HL-60 (cell line): ENCODE measurements around the gene TMEM9.

Experiments
- DNase-seq, 2 experiments: peaks; one replicate each; pipeline ENCODE4 v3.0.0-alpha.2; 2010 to 2020; ENCODE audit warnings: low read depth in 1 of 2, low spot score in 1 of 2
- H3K27ac ChIP-seq: fragments of 250-450 bp; sonication (Bioruptor Pico); replicated peaks from 2 replicates; pipeline ENCODE4 v1.5.1; 2020; ENCODE audit warnings: mild to moderate bottlenecking, moderate library complexity
- H3K27me3 ChIP-seq: fragments of 250-450 bp; sonication (Bioruptor Pico); 2 replicates; pipeline ENCODE4 v1.5.1; 2021; ENCODE audit warnings: mild to moderate bottlenecking, moderate library complexity; ENCODE audit not compliant: insufficient read depth, poor library complexity, severe bottlenecking
- H3K4me3 ChIP-seq: replicated peaks from 2 replicates; pipeline ENCODE4 v1.5.1; 2011; ENCODE audit warnings: mild to moderate bottlenecking, control low read depth, low read length; ENCODE audit not compliant: insufficient read depth
- GABPA ChIP-seq: IDR thresholded peaks from 2 replicates; pipeline ENCODE4 v1.6.1; 2012; ENCODE audit warnings: low read depth
- POLR2AphosphoS5 ChIP-seq: IDR thresholded peaks from 2 replicates; pipeline ENCODE4 v1.6.1; 2012; ENCODE audit warnings: low read depth
- SPI1 ChIP-seq: IDR thresholded peaks from 2 replicates; pipeline ENCODE4 v1.6.1; 2012; ENCODE audit warnings: low read depth, mild to moderate bottlenecking, borderline replicate concordance
- TF ChIP-seq, protein P1 (sequence below): IDR thresholded peaks from 2 replicates; pipeline ENCODE4 v1.6.1; 2012; ENCODE audit warnings: low read depth; ENCODE audit not compliant: insufficient replicate concordance
- TF ChIP-seq, protein P2 (sequence below): IDR thresholded peaks from one replicate; pipeline ENCODE4 v1.5.1; 2011; ENCODE audit warnings: low read length, control low read depth, inconsistent platforms; ENCODE audit not compliant: insufficient read depth

The TMEM9 gene

DNA sequence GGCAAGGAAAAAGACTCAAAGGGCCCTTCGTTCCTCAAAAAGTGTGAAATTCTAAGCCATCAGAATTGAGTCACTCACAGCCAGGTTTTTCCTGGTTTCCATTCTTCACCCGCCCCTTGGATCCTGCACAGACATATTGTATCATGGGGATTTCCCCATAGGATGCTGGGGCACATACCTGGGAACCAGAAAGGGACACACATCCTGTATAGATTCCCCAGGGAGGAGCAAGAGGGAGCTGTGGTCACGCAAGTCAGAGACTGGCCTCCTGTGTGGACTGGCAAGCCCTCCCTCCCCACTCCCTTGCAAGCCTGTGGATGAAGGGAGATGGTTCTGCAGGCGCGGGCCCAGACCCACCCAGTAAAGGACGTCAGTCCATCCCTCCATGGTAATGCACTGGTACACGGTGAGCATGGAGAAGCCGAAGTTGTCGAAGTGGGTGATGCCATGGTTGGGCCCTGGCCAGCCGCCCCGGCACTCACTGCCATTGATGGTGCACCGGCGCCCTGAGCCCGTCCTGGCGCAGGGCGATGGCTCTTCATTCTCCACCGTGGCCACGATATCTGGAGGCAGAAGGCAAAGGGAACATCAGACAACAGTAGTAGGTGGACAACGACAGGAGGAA is 65.3 kb downstream of the TMEM9 start:
- Histone ChIP-seq H3K27me3 (peaks cover 2% of the 10 kb centered on the region), H3K4me3 (no peak overlapping the region), H3K27ac (no peak overlapping the region)
- TF ChIP-seq SPI1 (no peak), POLR2AphosphoS5 (no peak), GABPA (no peak)
- TF ChIP-seq, protein P1, sequence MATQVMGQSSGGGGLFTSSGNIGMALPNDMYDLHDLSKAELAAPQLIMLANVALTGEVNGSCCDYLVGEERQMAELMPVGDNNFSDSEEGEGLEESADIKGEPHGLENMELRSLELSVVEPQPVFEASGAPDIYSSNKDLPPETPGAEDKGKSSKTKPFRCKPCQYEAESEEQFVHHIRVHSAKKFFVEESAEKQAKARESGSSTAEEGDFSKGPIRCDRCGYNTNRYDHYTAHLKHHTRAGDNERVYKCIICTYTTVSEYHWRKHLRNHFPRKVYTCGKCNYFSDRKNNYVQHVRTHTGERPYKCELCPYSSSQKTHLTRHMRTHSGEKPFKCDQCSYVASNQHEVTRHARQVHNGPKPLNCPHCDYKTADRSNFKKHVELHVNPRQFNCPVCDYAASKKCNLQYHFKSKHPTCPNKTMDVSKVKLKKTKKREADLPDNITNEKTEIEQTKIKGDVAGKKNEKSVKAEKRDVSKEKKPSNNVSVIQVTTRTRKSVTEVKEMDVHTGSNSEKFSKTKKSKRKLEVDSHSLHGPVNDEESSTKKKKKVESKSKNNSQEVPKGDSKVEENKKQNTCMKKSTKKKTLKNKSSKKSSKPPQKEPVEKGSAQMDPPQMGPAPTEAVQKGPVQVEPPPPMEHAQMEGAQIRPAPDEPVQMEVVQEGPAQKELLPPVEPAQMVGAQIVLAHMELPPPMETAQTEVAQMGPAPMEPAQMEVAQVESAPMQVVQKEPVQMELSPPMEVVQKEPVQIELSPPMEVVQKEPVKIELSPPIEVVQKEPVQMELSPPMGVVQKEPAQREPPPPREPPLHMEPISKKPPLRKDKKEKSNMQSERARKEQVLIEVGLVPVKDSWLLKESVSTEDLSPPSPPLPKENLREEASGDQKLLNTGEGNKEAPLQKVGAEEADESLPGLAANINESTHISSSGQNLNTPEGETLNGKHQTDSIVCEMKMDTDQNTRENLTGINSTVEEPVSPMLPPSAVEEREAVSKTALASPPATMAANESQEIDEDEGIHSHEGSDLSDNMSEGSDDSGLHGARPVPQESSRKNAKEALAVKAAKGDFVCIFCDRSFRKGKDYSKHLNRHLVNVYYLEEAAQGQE = no peak
- TF ChIP-seq, protein P2, sequence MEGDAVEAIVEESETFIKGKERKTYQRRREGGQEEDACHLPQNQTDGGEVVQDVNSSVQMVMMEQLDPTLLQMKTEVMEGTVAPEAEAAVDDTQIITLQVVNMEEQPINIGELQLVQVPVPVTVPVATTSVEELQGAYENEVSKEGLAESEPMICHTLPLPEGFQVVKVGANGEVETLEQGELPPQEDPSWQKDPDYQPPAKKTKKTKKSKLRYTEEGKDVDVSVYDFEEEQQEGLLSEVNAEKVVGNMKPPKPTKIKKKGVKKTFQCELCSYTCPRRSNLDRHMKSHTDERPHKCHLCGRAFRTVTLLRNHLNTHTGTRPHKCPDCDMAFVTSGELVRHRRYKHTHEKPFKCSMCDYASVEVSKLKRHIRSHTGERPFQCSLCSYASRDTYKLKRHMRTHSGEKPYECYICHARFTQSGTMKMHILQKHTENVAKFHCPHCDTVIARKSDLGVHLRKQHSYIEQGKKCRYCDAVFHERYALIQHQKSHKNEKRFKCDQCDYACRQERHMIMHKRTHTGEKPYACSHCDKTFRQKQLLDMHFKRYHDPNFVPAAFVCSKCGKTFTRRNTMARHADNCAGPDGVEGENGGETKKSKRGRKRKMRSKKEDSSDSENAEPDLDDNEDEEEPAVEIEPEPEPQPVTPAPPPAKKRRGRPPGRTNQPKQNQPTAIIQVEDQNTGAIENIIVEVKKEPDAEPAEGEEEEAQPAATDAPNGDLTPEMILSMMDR = no peak
- no peak for DNase-seq

DNA sequence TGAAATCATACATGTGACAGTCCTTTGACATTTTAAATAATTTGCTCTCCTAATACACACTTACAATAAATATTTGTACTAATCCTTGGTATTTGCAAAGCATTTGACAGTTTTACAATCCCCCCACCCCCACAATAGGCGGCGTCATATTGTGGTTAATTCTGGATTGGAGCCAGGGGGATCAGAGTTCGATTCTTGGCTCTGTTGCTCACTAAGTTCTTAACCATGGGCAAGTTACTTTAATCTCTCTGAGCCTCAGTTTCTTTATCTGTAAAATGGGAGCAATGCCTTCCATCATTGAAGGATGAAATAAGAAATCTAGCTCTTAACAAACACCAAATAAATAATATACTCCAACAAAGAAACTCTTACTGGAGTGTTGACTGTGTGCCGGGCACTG is 65.9 kb downstream of the TMEM9 start:
- TF ChIP-seq GABPA (no peak), SPI1 (no peak), POLR2AphosphoS5 (no peak)
- TF ChIP-seq, protein P2 = no peak
- TF ChIP-seq, protein P1 = no peak
- Histone ChIP-seq H3K4me3 (no peak overlapping the region), H3K27ac (no peak overlapping the region), H3K27me3 (peaks cover 5% of the 10 kb centered on the region)
- no peak for DNase-seq

DNA sequence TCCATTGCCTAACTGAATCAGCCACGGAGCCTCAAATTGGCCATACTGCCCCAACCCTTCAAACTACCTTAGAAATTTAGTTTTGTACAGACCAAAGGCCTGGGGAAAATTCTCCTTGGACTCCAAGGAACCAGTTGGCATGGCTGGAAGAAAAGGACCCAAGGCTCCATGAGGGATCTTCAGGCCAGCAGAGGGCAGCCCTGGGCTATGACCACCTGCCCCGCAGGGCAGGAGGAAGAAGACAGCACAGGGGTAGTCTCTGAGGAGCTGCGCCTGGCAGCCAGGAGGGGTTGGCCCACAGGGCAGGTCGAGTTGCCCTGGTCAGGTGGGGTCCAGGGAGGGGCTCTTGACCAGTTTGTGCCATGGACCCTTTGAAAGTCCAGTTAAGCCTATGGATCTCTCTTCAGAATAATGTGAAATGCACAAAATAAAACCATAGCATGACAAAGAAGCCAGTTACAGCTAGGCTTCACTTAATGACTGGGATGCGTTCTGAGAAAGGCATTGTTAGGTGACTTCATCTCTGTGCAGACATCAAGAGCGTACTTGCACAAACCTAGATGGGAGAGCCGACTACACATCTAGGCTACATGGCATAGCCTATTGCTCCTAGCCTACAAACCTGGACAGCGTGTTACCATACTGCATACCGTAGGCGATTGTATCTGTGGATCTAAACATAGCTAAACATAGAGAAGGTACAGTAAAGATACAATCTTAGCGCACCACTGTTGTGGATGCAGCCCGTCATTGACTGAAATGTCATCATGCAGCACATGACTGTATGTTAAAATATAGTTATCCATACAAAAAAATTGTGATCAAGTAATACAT is 68.2 kb downstream of the TMEM9 start:
- Histone ChIP-seq H3K27ac (no peak overlapping the region), H3K27me3 (peaks cover 5% of the 10 kb centered on the region), H3K4me3 (no peak overlapping the region)
- TF ChIP-seq, protein P1 = no peak
- TF ChIP-seq, protein P2 = peak; percentile 44
- peak in 1 of 2 experiments; percentile 48 for DNase-seq
